Measurements from ENCODE around the gene RGS3. TPM values are rescaled to one million over a fixed set of nuclear protein-coding genes. Genes with fewer than 3 reads are reported as not detected.

Gene RGS3
- total and polyA plus RNA-seq, 2 of the 13 experiments (the other 11 are each of a cell fraction or from before 2014, with no cell fraction given), result 17.1 to 28.8 TPM

GRCh38 chr9:113618836-113619490 is 155.4 kb downstream of the RGS3 start:
- Histone ChIP-seq H3K27me3 (ENCODE audit: control insufficient read depth in 1 of 2, insufficient read depth in 2 of 2, low read length in 2 of 2) (peaks cover 0 to 12% of the 10 kb centered on the region in 2 experiments; a peak in 2 of 5 replicates), H3K4me2 (ENCODE audit: low read depth, low read length) (no peak overlapping the region), H3K79me2 (ENCODE audit: insufficient read depth, low read length) (no peaks in the 10 kb centered on the region), H3K36me3 (replicated peaks in 1 of 2; ENCODE audit: control insufficient read depth in 1 of 2, insufficient read depth in 2 of 2, low read length in 2 of 2) (no peaks in the 10 kb centered on the region), H3K4me3 (replicated peaks in 1 of 3; ENCODE audit: insufficient read depth in 1 of 3, low read depth in 2 of 3, low read length in 3 of 3) (no peak overlapping the region), H4K20me1 (ENCODE audit: insufficient read depth, low read length) (no peaks in the 10 kb centered on the region), H2AFZ (ENCODE audit: low read length) (no peak overlapping the region), H3K27ac (ENCODE audit: extremely low read length, insufficient read depth, low read length) (no peak overlapping the region), H3K9ac (ENCODE audit: insufficient read depth, low read depth, low read length) (no peak overlapping the region), H3K9me3 (ENCODE audit: low read length) (no peaks in the 10 kb centered on the region), H3K4me1 (ENCODE audit: insufficient read depth, low read length) (peaks cover 85% of the 10 kb centered on the region)
- WGBS (ENCODE audit: low lambda C conversion rate), result 76% methylated on average over 7 of the region's 7 CpGs
- BruUV-seq (replicated peaks), result no TSS peak
- ATAC-seq (no peak), FAIRE-seq (no peak), DNase-seq (ENCODE audit: low spot score) (no peak)
- TF ChIP-seq ZNF232 (CRISPR knock-in tag; IDR thresholded peaks at IDR 0.05; ENCODE audit: borderline replicate concordance), result no peak
- in situ Hi-C loops (cut with HindIII; ENCODE audit: extremely low pct_ligation_motif_present, low pct_unique_long_range_greater_than_20kb), result no loop called here
- ChIA-PET CTCF (ENCODE audit: low intra/inter-chr PET ratio, low total read pairs) (no interaction called here), POLR2A (no interaction called here)
- intact Hi-C loops (cut with micrococcal nuclease; ENCODE audit: unreplicated experiment), result no loop called here

GRCh38 chr9:113619491-113620376 is 156.2 kb downstream of the RGS3 start:
- H3K9ac ChIP-seq (ENCODE audit: insufficient read depth, low read depth, low read length), result peak overlapping the region; percentile 55; the same call in 1 of the 2 replicates
- intact Hi-C loops (cut with micrococcal nuclease; ENCODE audit: unreplicated experiment), result no loop called here
- no peaks in the 10 kb centered on the region for H3K9me3 ChIP-seq (ENCODE audit: low read length)
- H2AFZ ChIP-seq (ENCODE audit: low read length), result no peak overlapping the region
- H3K27me3 ChIP-seq (ENCODE audit: control insufficient read depth in 1 of 2, insufficient read depth in 2 of 2, low read length in 2 of 2), result peaks cover 0 to 10% of the 10 kb centered on the region in 2 experiments; a peak in 2 of 5 replicates
- in situ Hi-C loops (cut with HindIII; ENCODE audit: extremely low pct_ligation_motif_present, low pct_unique_long_range_greater_than_20kb), result no loop called here
- peak; percentile 44 for ATAC-seq
- peaks cover 81% of the 10 kb centered on the region for H3K4me1 ChIP-seq (ENCODE audit: insufficient read depth, low read length)
- H3K4me3 ChIP-seq (replicated peaks in 1 of 3; ENCODE audit: insufficient read depth in 1 of 3, low read depth in 2 of 3, low read length in 3 of 3), result peak overlapping the region in 1 of 3 experiments; percentile 39; a peak in 2 of 6 replicates
- H4K20me1 ChIP-seq (ENCODE audit: insufficient read depth, low read length), result no peaks in the 10 kb centered on the region
- no peaks in the 10 kb centered on the region for H3K79me2 ChIP-seq (ENCODE audit: insufficient read depth, low read length)
- no peak for DNase-seq (ENCODE audit: low spot score)
- peak overlapping the region; percentile 65 for H3K4me2 ChIP-seq (ENCODE audit: low read depth, low read length)
- no peak for FAIRE-seq
- ChIA-PET CTCF (ENCODE audit: low intra/inter-chr PET ratio, low total read pairs) (no interaction called here), POLR2A (interaction anchor here (1.6 to 1.7 kb wide), 2 partner anchors 17 to 31 kb away, joined by 3 to 5 read pairs; no protein-coding TSS in a partner anchor)
- TSS peak; percentile 93 for BruUV-seq (replicated peaks)
- 0 out of 2 replicates have a peak, but pooled peaks have one; percentile 47 for TF ChIP-seq HNRNPL (IDR thresholded peaks at IDR 0.05; ENCODE audit: low read depth, low read length)
- no peak for TF ChIP-seq GRHL1 (CRISPR knock-in tag; conservative IDR thresholded peaks at IDR 0.05)
- TF ChIP-seq HIC2 (CRISPR knock-in tag; IDR thresholded peaks at IDR 0.05; ENCODE audit: low read depth), result peak; percentile 18; the same call in 1 of the 2 replicates
- TF ChIP-seq ZUFSP (CRISPR knock-in tag; IDR thresholded peaks at IDR 0.05; ENCODE audit: borderline replicate concordance), result no peak
- 36% methylated on average over 10 of the region's 12 CpGs for WGBS (ENCODE audit: low lambda C conversion rate)
- no peak overlapping the region for H3K27ac ChIP-seq (ENCODE audit: extremely low read length, insufficient read depth, low read length)
- no peaks in the 10 kb centered on the region for H3K36me3 ChIP-seq (replicated peaks in 1 of 2; ENCODE audit: control insufficient read depth in 1 of 2, insufficient read depth in 2 of 2, low read length in 2 of 2)
